Stromal cell of bone marrow (primary cell): ENCODE results near the gene OR51B6.
"Not testable (repeated sequence)": the region's sequence is repeated elsewhere in the genome, so short reads cannot be mapped to it uniquely, and the experiment has no call there.

Source experiments
- DNase-seq: peaks from one replicate; pipeline ENCODE4 v3.0.0-alpha.2; 2012; ENCODE audit warnings: low read depth

OR51B6 gene

GRCh38 chr11:5351208-5351607 lies at the start of gene OR51B6:
OR51B6 (plus strand) TSS chr11:5351508; CDS start chr11:5351508, 0 bp downstream.
- DNase-seq: no peak

DNA sequence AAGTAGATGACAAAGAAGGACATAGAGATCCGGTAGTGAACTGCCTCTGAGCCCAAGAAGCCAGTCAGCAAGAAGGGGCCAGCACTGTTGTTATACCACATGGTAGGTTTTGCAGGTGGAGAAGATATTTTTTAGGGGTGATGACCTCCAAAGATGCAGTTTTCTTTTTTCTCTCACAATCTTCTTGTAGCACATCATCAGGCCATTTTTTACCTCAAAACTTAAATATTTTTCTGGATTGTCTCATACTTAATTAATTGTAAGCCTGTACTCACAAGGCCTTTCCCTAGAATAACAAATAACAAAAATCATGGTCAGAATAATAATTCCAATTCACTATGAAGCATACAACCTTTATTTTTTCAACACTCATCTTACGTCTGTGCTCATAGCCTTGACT lies 49.5 kb upstream of the OR51B6 start, which contains the start of gene OR51B4:
TSS of gene OR51B4 (minus strand) at position 101 of the 400 bp plus-strand sequence. CDS start at position 101, 0 bp downstream.
- DNase-seq: no peak

DNA sequence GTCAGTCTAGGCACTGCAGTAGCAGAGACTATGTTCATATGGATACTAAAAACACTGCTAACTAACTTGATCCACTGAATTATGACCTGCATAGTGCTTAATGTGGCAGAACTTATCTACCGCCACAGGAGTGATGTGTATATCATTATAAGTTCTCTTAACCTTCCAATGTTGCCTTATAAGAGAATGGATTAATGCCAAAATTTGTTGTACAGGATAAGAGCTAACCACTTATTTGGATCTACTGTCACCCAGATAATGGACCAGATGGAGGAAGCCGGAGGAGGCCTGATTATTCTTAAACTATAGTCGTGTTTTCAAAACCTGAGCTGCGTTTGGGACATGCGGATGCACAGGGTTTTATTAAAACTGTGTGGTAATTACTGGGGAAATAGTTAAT lies 47.7 kb upstream of the OR51B6 start:
- no peak for DNase-seq

DNA sequence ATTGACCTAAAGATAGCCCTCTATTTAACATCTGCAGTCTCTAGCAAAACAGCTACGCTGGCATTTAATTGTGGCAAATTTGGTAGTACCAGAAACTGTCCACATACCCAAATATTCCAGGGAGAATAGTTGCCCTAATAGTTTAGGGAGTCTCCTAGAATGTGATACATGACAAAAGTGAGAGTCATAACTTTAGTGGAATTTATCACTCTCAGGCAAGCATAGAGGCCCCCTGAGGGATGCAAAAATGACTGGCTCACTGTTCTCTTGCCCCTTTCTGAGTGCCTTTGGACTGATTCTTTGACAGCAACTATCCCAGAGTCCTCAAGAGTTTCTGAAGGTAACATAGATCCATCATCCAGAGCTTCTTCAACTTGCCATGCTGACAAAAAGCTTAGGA lies 47.3 kb upstream of the OR51B6 start:
- DNase-seq: no peak

GRCh38 chr11:5307256-5308019 lies 43.9 kb upstream of the OR51B6 start:
- no peak for DNase-seq

GRCh38 chr11:5310423-5310822 lies 40.9 kb upstream of the OR51B6 start:
- no peak for DNase-seq

GRCh38 chr11:5313326-5314023 lies 37.8 kb upstream of the OR51B6 start:
- not testable (repeated sequence) for DNase-seq

DNA sequence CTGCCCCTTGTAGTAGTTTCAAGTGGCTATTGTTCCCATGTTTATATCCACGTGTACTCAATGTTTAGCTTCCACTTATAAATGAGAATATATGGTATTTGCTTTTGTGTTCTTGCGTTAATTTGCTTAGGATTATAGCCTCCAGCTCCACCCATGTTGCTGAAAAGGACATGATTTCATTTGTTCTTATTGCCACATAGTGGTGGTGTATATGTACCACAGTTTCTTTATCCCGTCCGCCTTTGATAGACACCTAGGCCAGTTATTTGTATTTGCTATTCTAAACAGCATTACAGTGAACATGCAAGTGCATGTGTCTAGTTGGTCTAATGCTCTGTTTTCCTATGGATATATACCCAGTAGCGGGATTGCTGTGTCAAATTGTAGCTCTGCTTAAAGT lies 34.0 kb upstream of the OR51B6 start:
- no peak for DNase-seq

DNA sequence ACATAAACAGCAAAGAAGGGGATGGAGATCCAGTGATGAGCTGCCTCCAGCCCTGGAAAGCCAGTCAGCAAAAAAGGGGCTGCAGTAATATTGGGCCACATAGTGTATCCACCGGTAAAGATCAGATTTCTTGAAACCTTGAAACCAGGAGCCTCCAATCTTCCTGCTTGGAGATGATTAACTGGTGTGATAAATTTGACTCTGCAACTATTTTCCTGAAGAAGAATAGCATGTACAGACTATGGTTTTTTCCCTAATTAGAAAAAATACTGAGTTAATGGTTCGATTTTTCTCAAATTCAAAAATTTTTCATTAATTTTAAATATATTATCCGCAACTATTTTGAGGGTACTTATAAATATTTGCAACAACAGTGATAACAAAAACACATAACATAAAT lies 27.1 kb upstream of the OR51B6 start, which contains the start of gene OR51B2:
TSS of gene OR51B2 (minus strand) at position 101 of the 400 bp plus-strand sequence. CDS start at position 101, 0 bp downstream.
- no peak for DNase-seq

DNA sequence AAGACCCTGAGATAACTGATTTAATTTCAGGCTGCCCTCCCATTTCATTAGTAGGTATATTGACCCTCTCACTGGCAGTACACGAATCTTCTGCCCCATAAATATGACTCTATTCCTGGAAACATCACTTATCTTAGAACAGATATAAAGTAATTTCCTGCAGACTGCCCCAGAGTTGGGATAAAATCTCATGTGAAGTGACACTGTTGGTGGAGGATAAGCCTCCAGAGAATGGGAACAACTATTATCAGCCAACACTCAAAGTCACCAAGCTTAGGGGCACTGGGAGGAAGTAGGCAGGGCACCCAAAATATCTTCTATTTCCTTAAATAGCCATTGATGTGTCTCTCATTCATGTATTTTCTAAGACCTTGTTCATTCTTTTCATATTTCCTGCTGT lies 16.1 kb upstream of the OR51B6 start:
- no peak for DNase-seq

DNA sequence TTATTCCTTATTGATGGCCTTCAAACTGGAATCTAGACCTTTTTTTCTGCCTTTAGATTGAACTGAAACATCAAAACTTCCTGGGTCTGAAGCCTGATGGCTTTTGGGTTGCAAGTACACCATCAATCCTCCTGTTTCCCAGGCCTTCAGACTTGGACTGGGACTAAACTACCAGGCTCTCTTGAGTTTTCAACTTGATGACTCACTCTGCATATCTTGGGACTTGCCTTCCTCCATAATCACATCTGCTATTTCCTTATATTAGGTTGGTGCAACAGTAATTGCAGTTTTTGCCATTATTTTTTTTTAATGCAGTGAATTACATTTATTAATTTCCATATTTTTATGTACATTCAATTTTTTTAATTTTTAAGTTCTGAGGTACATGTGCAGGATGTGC lies 15.0 kb upstream of the OR51B6 start:
- no peak for DNase-seq

DNA sequence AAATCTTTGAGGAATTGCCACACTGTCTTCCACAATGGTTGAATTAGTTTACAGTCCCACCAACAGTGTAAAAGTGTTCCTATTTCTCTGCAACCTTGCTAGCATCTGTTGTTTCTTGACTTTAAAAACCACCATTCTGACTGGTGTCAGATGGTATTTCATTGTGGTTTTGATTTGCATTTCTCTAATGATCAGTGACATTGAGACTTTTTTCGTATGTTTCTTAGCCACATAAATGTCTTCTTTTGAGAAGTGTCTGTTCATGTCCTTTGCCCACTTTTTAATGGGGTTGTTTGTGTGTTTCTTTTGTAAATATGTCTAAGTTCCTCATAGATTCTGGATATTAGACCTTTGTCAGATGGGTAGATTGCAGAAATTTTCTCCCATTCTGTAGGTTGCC lies 14.1 kb upstream of the OR51B6 start:
- not testable (repeated sequence) for DNase-seq

GRCh38 chr11:5339771-5340322 lies 11.5 kb upstream of the OR51B6 start:
- no peak for DNase-seq

- DNase-seq: no peak
Observed at GRCh38 chr11:5343474-5344335, 7.6 kb upstream of the OR51B6 start, which contains the start of gene OR51B5. OR51B5 (minus strand) TSS chr11:5343524; CDS start chr11:5343524, 0 bp downstream.

DNA sequence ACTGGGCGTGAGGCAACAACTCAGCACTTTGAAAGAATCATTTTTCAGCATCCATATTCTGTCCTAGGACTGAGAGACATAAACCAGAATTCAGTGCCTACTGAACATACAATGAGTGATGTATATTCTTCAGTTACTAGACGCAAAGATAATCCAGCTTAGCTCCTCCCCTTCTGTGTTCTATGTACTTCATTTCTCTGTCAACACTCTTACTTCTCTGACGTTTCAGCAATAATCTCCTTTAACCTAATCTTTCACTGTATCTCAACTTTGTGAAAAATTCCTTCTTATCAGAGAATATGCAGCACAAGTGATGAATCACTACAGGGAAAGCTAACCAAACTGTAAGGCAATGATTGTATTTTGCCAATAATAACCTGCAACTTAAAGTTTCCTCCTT lies 5.5 kb upstream of the OR51B6 start:
- no peak for DNase-seq

GRCh38 chr11:5348551-5349194 lies 2.6 kb upstream of the OR51B6 start:
- DNase-seq: no peak

- no peak for DNase-seq
Observed at GRCh38 chr11:5349550-5349949, 1.8 kb upstream of the OR51B6 start.

DNA sequence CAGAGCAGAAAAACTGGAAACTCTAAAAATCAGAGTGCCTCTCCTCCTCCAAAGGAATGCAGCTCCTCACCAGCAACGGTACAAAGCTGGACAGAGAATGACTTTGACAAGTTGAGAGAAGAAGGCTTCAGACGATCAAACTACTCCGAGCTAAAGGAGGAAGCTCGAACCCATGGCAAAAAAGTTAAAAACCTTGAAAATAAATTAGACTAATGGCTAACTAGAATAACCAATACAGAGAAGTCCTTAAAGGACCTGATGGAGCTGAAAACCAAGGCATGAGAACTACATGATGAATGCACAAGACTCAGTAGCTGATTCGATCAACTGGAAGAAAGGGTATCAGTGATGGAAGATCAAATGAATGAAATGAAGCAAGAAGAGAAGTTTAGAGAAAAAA lies 4.7 kb downstream of the OR51B6 start:
- DNase-seq: not testable (repeated sequence)

DNA sequence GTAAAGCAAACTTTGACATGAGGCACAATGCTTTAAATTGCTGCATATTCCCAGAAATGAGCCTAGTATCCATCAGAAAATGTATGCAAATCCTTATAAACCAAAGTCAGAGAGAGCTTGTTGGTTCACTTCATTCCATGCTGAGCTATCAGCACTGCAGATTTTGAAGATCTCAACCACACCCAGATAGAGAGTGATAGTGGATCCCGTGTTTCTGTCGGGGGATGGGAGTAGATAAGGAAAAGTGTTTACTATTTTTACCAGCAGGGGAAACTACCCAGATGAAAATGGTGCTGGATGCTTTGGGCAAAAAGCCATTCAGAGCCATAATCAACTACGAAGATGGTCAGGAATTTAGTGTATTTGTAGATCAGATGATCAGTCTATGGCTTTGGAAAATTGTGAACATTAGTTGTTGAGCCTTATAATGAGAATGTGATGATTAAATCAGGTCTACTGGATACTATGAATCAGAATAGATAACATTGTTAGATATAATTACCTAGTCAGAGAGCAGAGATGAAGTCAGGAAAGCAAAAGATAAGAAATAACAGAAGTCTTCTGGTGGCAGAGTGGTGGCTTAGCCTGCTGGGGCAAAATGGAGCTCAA lies 10.8 kb downstream of the OR51B6 start:
- no peak for DNase-seq

DNA sequence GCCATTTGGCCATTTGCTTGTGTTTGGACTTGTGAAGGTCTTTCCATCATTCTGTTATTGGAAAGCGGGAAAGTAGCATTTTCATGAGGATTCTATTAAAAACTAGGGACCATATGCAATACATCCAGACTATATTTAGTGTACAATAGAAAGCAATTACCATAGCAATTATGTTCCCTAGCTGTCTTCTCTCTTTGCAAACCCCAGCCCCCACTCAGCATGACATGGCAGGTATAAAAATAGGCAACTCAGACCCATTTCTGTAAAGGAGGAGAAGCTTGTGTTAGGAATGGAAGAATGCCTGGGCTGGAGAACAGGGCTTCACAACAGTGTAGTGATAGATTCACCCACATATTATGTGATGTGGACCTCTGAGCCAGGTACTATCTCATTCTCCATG lies 12.4 kb downstream of the OR51B6 start:
- no peak for DNase-seq

GRCh38 chr11:5364214-5364613 lies 12.9 kb downstream of the OR51B6 start:
- no peak for DNase-seq
